HG02938 (cell line): Measurements from ENCODE around the gene ZCCHC14.

ENCODE experiments used
- ATAC-seq: cut with Tn5 transposase; IDR thresholded peaks from one replicate; pipeline ENCODE4 v1.9.1; 2021; ENCODE audit warnings: mild to moderate bottlenecking, moderate library complexity; ENCODE audit not compliant: unreplicated experiment

ZCCHC14 gene

GRCh38 chr16:87435372-87436224 lies 57.2 kb downstream of the ZCCHC14 start:
- no peak for ATAC-seq

DNA sequence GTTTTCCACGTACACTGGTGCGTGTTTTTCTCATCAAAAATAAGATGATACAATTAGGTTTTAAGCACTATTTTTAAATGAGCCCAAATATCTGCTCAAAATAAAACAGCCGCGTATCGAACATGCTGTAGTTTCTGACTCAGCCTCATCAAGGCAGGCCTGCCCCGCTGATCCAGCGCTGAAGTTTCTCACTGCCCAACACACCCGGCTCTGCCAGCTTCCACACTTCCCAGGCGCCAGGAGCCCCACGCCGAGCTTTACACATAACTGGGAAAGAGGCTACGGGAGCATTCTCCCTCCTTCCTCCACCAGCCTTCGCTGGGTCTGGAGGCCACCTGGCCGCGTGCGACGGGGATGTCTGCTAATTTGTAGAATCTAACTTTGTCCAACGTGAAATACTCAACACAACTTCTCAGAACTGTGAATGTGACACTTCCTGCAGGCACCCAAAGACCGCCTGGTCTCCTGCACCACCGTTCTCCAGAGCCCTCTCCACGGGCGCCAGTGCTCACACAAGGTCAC lies 58.6 kb downstream of the ZCCHC14 start:
- no peak for ATAC-seq

DNA sequence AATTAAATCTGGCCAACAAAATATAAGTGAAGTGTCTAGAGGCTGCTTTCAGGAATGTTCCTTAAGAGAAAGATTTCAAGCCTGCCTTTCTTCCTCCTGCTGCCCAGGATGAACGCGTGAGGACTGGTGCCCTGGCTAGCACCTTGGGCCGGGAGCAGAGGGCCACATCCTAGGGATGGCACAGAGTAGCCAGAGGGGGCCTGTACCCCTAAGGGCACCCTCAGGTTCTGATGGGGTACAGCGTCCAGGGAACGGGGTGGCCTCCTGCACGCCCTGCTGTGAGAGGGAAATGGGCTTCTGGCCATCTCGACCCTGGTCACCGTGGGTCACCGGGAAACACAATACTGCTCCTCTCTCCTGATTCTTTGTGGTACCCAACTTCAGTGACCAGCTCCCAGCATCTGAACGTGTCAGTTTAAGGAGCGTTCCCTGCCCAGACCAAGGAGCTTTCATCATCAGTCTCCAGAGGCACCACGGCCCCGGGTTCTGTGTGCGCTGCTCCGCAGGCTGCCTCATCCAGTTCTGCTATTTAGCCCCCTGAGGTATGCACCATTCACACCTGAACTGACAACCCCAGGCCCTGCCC lies 60.4 kb downstream of the ZCCHC14 start:
- no peak for ATAC-seq

- no peak for ATAC-seq
Observed at GRCh38 chr16:87431926-87432325, 60.9 kb downstream of the ZCCHC14 start.

DNA sequence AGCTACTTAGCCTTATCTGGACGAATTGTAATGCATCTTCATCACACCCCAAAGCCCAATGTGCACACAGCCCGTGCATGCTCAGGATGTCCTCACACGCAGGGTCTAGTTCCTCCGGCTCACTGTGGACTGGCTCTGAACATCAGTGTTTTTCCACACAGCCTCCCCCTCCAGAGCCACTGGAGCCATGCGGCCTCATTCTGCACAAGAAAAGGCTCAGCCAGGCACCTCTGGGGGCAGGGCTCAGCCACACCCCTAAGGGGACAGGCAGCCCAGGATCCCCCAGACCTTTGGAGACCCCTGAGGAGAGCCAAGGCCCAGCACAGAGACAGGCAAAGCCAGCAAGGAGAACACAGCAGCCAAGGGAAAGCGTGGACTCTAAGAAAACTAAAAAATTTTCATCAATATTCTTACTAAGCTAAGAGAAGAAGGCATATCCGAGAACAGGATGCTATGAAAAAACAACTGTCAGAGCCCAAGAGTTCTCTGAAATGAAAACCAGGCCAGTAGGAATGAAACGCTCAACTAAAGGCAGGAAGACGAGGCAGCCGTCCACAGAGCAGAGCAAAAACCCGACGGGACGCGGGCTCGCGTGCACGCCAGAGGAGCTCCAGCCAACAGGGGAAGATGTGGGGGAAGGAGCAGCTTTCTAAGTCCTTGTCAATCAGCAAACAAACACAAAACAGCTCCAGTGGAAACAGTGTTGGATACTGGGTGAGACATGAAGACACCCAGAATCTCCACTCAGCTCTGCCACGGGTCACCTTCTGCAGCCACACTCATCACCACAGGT lies 66.2 kb downstream of the ZCCHC14 start:
- no peak for ATAC-seq

DNA sequence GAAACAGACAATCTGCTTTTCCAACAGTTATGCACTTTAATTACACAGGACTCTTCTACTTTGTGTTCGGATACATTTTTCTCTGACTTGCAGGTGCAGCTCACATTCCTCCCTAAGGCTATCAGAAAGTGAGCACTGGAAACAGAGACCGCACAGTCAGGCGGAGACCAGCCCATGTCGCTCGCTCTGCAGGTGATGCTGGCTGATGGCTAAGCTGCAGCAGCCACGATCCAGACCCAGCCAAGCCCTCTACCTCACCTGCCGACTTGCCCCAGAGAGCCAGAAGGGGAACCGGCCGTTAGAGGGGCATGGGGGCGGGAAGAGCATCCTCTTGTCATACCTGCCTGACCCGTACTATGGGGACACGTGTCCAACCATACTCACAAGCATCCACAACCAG lies 66.9 kb downstream of the ZCCHC14 start:
- no peak for ATAC-seq

DNA sequence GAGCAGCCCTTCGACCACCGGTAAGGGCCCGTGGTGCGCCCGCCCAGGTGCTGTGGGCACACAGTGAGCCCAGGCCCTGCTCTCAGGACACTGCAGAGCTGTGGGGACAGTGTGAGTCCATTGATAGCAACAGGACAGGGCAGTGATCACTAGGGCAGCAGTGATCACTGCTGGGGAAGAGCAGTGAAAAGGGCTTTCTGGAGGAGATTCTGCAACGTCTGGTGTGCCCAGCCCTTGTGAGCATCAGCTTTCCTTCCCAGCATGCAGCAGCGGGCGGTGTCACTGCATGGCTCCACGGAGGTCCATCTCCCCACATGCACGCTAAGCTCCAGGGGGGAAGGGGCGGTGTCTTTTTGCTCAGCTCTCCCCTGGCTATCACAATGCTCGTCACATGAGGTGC lies 68.6 kb downstream of the ZCCHC14 start:
- no peak for ATAC-seq

- no peak for ATAC-seq
Observed at GRCh38 chr16:87423429-87423828, 69.4 kb downstream of the ZCCHC14 start.

DNA sequence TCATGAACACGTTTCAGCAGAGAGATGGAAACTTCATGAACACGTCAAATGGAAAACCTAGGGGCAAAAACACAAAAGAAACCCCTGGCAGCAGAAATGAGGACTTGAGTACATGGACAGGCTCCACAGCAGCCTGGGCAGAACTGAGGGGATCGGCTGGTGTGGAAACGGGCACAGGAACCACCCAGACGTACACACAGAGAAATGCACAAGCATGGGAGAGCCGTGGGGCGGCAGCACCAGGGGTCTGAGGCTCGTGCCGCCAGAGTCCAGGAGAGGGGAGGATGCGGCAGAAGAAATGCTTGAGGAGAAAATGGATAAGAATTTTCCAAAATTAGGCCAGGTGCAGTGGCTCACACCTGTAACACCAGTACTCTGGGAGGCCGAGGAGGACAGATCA lies 70.7 kb downstream of the ZCCHC14 start:
- no peak for ATAC-seq

- no peak for ATAC-seq
Observed at GRCh38 chr16:87421003-87421912, 71.6 kb downstream of the ZCCHC14 start.

GRCh38 chr16:87420026-87421002 lies 72.5 kb downstream of the ZCCHC14 start:
- no peak for ATAC-seq

GRCh38 chr16:87418644-87419043 lies 74.2 kb downstream of the ZCCHC14 start:
- no peak for ATAC-seq

GRCh38 chr16:87418216-87418615 lies 74.6 kb downstream of the ZCCHC14 start:
- no peak for ATAC-seq

GRCh38 chr16:87417528-87417910 lies 75.3 kb downstream of the ZCCHC14 start:
- ATAC-seq = no peak

GRCh38 chr16:87416826-87417527 lies 75.8 kb downstream of the ZCCHC14 start:
- ATAC-seq = no peak

DNA sequence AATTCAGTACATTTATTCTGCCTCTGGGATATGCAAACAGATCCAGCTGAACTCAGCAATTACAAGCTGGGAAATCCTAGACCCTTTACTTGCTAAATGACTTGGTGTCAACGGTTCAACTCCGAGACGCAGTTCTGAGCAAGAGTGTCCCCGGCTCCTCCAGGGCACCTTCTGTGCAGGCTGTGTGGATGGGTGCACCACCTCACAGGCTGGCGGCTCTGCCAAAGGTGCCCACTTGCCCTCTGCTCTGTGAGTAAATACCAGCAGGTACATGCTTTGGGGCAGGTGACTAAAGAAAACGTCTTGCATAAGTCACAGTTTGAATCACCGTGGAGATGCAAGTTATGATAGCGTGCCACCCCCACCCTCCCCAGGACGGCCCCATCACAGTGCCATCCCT lies 77.4 kb downstream of the ZCCHC14 start:
- ATAC-seq = no peak

GRCh38 chr16:87414251-87414680 lies 78.6 kb downstream of the ZCCHC14 start:
- ATAC-seq = no peak

GRCh38 chr16:87412996-87413421 lies 79.8 kb downstream of the ZCCHC14 start:
- no peak for ATAC-seq
